COR-L47 (cell line): ENCODE results near the gene MARCO.
"Not testable (repeated sequence)": the region's sequence is repeated elsewhere in the genome, so short reads cannot be mapped to it uniquely, and the experiment has no call there.

Source experiments
- DNase-seq: peaks from one replicate; lab custom pipeline; 2025; lab: John Stamatoyannopoulos, UW

MARCO gene

DNA sequence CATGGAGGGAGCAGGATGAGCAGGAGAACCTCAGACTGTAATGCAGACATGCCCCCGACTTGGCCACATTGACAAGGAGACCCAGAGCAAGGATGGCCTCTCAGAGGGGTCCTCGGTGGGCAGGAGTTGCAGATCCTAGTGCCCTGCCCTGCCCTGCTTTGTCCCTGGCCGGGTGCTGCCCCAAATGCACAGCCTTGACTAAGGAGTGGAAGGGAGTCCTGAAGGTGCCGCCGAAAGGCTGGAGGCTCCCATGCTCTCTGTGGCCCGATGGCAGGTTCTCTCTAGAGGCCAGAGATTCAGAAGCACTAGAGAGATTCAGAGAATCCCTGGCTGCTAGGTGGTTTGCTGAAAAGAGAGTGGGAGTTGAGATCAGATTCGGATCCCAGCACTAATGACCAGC is 64.4 kb downstream of the MARCO start:
- DNase-seq = no peak

DNA sequence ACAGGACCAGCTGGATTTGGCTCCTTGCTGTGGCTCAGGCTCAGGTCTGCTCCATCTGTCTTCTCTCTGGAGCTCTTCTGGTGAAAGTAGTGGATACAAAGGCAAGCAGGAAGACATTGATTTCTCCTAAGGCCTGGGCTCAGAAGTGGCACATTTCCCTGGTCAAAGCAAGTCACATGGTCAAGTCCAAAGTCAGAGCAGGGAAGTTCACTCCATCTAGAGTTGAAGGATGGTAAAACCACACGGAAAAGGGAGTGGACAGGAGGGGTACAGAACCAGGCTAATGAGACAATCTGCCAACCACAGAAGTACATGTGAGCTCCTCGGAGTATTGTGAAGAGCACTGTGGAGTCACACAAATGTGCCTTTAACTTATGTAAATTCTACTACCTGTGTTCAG is 66.1 kb downstream of the MARCO start:
- DNase-seq = no peak

DNA sequence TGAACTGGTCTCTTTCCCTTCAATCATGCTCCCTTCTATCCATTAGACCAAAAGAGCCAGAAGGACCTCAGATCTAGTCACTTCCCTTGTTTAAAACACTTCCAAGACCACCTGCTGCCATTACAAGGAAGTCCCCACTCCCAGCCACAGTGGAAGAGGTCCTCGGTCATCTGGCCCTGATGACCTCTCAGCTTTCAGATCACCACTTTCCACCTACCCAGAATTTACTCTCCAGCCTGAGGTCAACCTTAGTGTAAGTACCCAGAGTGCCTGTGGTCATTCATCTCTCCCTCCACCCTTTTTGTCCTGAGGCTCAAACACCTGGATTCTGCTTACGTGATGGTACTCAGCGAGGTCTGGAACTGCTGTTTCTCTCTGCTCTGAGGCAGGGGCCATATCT is 67.1 kb downstream of the MARCO start:
- DNase-seq = no peak

DNA sequence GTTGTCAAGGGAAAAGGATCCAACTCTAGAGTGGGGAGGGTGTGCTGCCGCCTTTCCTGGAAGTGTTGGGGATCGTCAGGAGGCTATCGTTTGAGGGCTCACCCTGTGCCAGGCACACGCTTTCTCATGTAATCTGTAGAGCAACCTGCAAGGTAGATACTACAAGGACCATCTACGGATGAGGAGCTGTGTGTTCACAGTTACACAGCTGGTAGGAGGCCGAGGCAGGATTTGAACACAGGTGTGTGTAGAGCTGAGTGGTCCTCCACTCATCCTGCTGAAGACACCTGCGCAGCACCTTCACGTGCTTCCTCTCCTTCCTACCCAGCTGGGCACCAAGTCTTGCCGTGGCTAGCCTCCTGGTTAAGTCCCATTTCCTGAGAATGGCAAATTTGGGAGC is 68.3 kb downstream of the MARCO start:
- DNase-seq = no peak

DNA sequence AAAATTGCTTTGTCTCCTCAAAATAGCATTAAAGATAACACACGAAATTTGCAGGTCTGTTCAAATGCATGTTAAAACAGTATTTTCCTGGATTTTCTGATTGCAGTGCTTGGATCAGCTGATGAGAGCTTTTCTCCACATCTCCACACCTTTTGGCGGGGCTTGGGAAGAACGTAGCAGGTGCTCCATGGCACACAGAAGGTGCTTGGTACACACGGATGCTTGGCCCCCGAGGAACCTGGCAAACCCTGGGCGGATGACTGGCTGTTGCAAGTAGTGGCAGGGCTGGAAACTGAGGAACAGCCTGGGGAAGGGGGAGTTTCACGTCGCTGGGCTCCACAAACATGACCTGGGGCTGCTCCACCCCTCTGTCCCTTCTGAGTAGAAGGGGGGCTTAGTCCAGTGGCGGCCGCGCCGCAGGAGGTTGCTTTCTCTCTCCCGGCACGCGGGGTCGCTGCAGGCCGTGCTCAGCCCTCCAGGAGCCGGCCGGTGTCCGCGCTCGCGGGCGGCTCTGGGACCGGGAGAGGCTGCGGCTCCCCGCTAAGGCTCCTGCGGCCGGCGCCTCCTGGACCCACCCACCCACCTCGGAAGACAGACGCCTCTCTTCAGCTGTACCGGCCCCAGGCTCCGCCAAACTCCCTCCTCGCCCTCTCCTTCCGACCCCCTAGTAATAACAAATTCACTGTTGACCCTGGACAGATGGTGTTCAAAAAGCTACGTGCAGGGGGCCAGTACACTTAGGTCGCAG is 69.3 kb downstream of the MARCO start:
- DNase-seq = peak; percentile 19

DNA sequence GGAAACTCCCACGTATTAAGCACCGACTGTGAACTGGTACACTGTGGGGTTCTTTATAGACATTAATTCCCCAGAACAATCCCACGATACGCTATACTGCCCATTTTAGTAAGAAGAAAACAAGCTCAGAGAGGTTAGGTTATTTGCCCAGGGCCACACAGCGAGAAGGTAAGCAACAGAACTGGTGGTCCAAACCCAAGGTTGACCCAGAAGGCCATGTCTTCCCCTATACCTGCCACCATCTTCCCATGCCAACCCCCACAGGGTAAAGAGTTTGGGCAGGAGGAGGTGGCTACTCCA is 69.9 kb downstream of the MARCO start:
- DNase-seq = no peak

DNA sequence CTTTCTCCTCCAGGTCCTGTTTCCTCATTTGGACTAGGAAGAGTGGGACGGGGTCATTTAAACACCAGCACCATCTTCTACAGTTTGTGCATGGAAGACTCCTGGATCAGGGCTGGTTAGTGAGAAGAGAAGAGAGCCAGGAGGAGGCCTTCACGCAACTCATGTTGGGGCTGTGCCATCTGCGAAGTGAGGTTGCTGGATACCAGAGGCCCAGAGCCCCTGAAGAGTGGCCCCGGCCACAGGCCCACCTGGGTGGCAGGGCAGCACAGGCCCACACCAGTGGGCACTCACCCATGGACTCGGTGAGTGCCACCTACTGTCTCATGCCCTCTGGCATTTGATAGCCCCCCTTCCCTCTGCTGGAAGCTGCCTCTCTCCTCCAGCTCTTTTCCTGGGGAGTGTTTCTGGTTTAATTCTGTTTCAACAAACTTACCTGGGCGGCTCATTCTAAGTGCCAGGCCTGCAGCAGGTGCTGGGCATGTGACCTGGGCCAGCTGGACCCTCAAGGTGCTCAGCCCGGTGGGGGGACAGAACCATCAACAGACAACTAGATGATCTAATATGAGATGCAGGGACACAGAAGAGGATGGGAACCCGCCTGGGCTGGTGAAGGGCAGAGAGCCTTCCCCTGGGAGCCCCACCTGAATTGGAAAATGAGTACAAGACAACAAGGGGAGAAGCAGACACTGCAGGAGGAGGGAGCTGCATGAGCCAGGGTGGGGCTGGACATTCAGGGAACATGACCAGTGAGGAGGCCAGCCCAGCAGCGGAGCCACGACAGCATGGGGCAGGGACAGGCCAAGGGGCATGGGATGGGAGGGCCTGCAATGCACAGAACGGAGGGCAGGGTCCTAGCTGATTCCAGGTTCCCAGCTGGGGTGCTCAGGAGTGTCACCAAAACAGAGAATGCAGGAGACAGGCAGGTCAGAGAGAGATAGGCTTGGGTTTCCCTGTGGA is 70.6 kb downstream of the MARCO start:
- DNase-seq = no peak

DNA sequence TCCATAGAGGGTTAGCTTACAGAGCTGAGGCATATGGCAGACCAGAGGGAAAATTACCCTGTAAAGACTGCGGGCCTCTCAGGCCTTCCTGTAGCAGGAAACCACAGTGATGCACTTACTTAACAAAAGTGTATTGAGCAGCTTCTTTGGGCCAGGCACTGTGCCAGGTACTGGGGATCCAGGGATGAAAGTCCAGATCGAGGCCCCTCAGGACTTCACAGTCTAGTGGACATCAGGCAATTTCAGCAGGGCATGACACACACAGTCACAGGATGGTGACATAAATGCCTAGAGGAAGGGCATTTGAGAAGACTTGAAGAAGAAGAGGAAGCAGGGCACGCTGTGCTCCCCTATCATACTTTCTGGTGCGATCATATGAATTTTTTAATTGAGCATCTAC is 71.7 kb downstream of the MARCO start:
- no peak for DNase-seq

DNA sequence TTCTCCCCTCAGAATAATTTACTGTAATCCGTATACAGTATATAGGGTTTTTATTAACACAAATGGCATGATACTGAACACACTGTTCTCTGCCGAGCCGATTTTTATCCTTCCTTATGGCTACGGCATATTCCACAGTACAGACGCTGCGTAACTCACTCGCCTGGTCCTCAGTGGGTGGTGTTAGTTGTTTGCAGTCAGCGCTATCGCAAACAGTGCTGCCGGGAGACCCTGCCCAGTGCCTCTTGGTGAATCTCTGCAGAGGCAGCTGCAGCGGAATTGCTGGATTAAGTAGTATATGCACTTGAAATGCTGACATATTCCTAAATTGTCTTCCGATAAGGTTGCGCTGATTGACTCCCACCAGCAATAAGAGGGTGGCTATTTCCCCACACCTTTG is 73.9 kb downstream of the MARCO start:
- no peak for DNase-seq

DNA sequence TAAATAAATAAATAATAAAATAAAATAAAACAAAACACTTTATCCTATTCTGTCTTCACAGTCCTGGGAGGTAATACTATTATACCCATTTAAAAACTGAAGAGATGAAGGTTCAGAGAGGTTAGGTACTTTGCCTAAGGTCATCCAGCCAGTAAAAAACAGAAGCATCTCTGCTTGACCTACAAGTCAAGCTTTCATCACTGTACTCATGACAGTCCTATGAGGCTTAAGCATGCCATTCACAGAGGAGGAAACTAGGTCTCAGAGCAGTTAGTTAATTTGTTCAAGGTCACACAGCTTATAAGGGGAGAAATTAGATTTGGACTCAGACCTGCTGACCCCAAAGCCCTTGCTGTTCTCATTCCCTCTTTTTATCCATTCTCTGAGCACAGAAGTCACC is 77.5 kb downstream of the MARCO start:
- no peak for DNase-seq

DNA sequence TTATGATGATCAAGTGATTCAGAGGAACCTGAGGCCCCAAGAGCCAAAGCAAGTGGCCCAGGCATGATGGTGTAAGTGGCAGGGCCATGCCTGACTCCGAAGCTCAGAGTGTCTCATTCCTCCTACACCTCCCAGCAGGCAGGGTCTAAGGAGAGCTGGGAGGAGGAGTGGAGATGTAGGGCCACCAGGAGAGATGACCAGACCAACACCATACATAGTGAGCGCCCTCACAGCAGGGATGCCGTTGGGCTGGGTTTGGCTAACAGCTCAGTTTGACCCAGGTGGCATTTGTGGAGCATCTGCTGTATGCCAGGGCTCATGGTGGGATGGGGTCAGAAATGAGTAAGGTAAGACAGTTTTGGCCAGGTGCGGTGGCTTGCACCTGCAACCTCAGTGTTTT is 80.7 kb downstream of the MARCO start:
- no peak for DNase-seq

DNA sequence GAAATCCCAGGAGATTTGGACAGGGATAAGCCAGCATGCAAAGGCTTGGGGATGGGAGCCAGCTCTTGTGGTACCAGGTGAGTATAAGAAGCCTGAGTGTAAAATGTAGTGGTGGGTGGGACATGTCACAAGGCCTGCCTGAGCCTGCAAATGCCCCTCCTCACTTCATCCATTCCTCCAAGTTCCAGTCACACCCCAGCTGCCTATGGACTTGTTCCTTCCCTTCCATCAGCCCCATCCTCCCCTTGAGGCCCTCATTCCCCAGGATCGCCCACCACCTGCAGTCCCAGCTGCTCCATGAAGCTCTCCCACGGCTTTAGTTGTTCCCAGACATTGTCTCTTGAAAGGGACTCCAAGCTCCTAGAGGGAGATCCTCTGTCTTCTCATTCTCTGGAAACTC is 81.5 kb downstream of the MARCO start:
- no peak for DNase-seq

DNA sequence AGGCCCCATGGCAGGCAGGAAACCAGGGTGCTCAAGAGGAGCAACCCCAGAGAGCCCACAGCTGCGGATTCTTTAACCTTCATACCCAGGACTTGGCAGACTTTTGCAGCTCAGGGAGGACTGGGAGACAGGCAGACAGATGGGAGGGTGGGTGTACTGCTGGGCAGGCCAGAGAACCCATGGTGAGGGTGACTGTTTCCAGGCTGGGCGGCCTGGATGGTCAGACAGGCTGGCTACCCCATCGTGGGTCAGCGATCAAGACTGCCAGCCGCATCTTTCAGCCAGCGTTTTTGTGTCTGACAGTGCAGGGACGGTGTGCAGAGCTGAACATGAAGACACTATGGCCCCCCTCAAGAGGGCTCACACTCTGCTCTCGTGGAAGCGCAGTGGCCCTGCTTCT is 82.2 kb downstream of the MARCO start:
- DNase-seq = no peak

DNA sequence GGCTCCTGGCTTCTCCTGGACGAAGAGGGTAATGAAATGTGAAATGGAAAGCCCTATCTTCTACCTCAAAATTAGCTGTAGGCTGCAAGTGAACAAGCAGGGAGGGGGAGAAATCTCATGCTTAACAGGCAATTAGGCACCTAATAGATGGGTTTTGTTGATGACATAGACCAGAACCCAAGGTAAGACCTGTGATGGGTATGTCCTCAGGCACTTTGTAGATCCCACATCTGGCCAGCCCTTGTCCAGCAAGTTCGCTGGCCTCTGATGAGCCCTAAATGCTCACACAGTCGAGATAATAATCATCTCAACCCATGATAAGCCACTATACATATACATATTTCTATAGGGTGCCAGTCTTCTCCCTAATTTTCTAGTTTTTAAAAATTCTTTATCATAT is 82.6 kb downstream of the MARCO start:
- DNase-seq = no peak

DNA sequence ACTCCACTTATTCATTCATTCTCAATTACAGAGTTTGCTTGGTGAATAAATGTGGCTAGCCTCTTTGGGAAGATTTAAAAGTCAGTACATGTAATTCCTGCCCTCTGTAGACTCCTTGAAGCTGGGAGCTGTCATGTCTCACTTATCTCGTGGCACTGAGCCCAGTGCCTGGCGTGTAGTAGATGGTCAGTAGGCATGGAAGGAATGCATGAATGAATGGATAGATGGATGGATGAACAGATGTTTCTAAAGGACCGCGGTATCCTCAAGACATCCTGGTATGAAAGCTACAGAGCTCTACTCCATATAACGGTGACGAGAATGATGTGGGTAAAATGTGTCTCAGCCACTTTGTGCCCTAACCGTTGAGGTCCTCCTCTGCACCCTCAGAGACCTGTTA is 83.0 kb downstream of the MARCO start:
- DNase-seq = no peak

DNA sequence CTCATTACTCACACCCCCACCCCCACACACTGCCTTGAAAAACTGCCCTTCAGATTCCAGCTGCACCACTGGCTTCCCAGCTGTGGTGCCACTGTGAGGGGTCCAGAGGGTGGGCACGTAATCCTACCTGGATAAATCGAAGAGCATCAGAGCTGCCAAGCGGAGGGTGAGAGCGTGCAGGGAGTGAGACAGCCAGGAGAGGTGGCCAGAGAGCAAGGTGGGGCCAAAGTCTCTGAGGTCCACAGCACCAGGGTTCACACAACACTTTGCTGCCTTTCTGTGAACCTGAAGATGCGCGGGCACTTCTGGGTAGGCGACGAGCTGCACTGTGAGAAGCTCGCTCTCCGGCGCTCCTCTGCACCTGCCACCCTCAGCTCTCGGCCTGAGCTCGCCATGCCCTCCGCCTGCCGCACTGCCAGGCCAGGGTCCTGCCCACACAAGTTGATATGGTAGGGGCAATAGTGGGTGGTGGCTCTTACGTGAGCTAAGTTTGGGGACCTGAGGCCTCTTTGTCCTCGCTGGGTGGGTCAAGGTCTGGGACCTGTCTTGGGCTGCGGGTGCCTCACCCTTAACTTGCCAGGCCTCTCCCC is 83.9 kb downstream of the MARCO start:
- no peak for DNase-seq

DNA sequence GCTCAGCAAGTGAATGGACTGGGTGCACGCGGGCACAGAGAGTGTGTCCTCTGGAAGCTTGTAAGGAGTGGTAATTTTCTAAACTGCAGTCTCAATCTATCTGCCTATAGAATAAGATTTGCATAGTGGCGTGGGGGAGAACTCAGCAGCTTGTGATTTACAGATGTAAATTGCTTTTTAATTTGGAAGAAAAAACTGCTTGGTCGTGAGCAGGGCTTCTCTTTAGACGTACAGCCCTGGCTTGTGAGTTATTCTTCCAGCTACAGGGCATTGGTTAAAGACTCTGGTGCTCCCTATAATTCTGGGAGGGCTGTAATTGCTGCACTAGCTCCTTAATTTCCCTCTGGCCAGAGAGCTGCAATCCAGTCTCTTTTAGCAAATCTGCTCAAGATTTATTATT is 84.9 kb downstream of the MARCO start:
- DNase-seq = no peak

DNA sequence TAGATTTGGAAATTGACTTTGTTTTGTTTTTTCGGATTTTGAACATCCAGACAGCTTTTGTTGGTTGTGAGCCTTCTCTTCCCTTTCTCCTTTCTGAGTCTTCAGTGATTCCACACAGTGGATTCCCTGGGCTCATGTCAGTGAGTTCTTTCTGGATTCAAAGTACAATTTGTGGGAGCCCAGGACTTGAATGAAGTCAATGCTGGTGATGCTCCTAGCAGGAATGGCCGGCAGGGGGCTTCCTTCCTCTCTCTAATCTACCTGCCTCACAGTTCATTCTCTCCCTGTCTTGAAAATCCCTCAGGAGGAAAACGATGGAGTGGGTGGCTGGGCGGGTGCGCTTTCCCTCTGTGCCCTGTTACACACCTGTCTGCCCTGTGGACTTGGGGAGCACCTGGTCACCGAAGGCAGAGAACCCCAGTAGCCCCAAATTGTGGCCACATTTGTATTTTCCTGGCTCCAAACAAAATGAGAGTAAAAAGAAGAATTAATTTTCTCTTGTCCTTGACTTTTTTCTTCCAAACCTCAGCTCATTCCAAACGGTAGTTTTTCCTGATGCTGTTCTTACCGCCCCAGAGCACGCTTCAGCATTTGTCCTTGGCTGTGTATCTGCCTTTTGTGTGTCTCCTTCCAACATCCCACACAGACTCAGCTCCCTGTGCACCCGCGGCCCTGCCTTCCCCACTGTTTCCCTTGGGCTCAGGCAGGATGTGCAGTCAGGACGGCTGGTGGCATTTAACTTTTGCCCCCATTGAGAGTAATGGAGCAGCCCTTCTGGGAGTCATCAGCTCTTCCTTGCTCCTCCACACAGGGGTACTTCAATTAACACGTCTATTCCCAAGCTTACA is 86.6 kb downstream of the MARCO start:
- peak; percentile 56 for DNase-seq

DNA sequence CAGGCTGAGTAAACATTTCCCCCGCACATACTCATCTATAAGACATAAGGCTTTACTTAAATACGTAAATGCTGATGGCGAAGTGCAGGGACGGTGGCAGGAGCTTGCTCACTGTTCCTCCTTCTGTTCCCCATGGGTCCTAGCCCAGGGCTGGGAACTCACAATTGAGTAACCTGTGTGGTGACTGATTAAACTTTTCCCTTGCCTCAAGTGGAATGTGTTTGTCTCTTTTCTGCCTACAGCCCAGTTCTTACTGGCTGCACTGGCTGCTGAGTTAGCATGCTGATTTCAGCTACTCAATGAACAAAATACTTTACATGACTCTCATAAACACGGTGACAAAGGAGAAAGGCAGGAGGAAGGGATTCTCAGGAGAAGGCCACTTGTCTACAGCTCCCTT is 87.3 kb downstream of the MARCO start:
- DNase-seq = no peak

DNA sequence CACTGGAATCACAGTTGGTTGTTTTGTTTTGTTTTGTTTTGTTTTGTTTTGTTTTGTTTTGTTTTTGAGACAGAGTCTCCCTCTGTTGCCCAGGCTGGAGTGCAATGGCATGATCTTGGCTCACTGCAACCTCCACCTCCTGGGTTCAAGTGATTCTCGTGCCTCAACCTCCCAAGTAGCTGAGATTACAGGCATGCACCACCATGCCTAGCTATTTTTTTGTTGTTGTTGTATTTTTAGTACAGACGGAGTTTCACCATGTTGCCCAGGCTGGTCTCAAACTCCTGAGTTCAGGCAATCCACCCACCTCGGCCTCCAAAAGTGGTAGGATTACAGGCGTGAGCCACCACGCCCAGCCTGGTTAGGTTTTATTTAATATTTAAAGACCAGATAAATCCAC is 95.9 kb downstream of the MARCO start:
- DNase-seq = not testable (repeated sequence)

DNA sequence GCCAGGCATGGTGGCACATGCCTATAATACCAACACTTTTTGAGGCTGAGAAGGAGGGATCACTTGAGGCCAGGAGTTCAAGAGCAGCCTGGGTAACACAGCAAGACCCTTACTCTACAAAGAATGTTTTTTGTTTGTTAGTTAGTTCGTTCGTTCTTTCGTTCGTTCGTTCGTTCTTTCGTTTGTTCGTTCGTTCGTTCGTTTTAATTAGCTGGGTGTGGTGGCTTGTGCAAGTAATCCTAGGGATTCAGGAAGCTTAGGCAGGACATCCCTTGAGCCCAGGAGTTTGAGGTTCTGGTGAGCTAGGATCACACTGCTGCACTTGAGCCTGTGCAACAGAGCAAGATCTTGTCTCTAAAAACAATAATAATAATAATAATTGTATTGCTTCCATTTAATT is 98.7 kb downstream of the MARCO start:
- no peak for DNase-seq
